Activated T-helper 1 cell treated with anti-CD3 and anti-CD28 coated beads, Interleukin-2, amount 50 U/mL, for 16 hours (primary cell): ENCODE measurements around the gene PHF23.
"Not testable (repeated sequence)": the region's sequence is repeated elsewhere in the genome, so short reads cannot be mapped to it uniquely, and the experiment has no call there.

Experiments
- DNase-seq, 2 donors: peaks; one replicate each; pipeline ENCODE4 v3.0.0-alpha.2; 2020; ENCODE audit warnings: low read depth in 1 of 2, low spot score in 1 of 2

Gene PHF23

DNA sequence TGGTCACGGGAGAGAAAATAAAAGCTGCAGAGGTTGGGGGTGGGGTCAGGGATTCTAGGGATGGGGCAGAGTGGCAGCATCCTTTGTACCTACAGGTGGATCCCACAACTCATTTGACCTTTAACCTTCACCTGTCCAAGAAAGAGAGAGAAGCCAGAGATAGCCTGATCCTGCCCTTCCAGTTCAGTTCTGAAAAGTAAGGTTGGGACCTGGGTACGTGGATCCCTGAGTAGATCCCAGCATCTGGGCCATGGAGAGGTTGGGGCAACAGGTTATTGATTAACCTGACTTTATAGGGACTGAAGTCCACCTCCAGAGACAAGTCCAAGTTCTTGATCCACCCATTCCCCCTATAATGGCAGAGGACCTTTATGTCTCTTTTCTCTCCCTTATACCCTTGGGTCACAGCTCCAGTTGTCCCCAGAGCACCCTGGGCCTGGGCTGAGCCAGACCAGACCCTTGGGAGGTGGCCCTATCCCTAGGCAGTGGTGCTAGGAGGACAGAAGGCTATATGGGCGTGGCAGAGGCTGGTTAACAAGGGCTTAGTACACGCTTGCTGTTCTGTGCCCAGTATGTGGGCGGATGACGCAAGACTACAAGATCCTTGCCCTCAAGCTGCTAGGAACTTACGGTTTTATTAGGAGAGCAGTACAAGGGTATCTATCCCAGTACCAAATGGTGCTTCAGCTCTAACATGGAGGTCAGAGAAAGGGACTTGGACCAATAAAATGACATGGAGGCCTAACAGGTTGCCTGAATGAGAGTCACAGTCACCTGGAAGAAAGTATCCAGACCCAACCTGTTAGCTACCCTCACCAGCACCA lies 19.7 kb upstream of the PHF23 start:
- no peak for DNase-seq

DNA sequence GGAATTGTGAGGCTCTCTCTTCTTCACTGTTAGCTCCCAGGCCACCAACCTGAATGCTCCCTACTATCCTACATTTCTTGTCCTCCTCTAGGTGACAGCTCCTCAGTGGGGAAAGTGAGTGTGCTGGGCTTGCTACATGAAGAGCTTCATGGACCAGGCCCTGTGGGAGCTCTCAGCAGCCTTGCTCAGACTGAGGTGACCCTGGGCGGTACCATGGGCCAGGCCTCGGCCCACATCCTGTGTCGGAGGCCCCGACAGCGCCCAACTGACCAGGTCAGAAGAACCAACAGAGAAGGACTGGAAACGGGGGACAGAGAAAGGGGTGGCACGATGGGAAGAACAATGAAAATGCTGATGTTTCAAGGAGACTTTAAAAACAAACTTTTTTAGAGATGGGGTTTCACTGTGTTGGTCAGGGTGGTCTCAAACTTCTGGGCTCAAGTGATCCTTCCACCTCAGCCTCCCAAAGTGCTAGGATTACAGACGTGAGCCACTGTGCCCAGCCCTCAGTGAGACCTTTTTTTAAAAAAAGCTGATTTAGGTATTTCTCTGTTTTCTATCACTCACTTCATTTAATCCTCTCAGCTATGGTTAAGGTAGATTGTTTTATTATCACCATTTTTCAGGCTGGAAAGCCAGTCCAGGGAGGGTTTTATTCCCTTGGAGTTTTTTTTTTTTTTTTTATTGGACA lies 17.7 kb upstream of the PHF23 start:
- DNase-seq, result no peak

DNA sequence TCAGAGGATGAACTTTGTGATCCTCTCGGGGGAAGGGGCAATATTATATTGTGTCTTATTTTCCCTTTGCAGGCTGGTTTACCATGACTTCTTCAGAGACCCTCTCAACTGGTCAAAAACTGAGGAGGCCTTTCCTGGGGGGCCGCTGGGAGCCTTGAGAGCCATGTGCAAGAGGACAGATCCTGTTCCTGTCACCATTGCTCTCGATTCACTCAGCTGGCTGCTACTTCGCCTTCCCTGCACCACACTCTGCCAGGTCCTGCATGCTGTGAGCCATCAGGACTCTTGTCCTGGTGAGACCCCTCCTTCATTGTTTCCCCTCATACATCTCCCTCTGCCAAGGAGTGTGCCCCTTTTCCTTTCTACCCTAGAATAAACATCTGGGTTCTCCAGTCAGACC lies 15.3 kb upstream of the PHF23 start:
- no peak for DNase-seq

DNA sequence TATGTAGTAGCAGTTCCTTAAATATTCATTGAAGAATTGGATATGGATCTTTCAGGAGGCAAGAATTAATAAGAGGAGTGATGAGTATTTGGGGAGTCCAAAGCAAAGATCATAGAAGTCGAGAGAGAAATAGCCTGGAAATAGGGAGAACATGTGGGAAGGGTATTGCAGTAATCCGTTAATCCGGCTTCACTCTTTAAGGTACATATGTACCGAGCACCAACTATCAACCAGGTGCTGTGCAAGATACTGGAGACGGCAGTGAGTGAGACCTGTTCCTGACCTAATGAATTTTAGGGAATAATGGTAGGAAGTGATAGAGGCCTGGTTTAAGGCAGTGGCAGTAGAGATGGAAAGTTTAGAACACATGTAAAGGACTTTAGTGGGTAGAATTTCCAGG lies 13.8 kb upstream of the PHF23 start:
- no peak for DNase-seq

DNA sequence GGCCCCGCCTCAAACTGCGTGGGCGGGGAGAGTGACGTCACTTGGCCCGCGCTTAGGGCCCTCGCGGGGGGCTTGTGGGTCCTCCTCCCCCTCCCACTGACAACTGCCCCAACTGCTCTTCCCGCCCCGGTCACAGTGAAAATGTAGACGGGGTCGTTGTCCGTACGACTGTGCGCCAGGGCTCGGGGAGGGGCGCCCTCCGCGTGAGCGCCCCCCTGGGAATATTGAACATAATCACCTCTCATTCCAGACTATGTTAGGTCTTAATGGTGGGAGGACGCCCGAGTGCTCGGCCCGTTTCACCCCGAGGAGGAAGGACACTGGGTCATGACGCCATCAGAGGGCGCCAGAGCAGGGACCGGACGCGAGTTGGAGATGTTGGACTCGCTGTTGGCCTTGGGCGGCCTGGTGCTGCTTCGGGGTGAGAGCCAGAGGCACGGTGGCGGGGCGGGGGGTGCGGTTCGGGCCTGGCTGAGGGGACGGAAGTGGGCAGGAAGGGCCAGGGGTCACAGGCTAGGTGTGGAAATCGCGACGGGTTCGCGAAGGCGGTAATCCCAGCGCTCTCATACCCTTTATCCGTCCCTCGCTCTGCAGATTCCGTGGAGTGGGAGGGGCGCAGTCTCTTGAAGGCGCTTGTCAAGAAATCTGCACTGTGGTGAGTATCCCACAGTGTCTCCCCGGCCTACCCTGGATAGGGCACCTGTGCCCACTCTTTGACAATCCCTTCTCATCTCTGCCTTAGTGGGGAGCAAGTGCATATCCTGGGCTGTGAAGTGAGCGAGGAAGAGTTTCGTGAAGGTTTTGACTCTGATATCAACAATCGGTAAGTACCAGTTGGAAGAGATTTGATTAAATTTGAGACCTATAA lies 13.2 kb upstream of the PHF23 start, which contains the start of gene ELP5:
Gene ELP5 (plus strand): TSS at position 40 of the 868 bp plus-strand sequence. CDS start 336 bp downstream, at position 376.
- peak; percentile 70 to 75 for DNase-seq

DNA sequence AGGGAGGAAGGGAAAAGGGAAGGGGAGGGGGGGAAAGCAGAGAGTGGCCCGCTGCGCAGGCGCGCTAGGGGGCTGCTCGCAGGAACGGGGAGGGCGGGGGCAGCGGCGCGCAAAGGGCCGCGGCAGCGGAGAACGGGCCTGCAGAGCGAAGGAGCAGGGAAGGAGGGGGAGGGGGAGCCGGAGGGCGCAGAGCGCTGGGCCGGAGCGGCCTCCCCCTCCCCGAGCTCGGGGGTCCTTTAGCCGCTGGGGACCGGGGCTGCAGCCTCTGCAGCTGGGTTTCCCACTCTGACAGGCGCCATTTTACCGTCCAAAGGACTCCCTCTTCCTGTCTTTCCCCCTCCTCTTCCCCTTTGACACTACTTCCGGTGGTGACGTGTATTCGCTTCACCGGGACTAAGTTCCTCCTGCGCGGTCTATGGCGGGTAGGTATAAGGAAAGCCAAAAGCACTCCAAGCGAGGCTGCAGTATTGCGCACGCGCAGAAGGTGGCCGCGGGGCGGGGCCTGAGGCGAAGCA lies 12.5 kb upstream of the PHF23 start, which contains the start of gene CTDNEP1:
Gene CTDNEP1 (minus strand): TSS at position 74 of the 515 bp plus-strand sequence. CDS start 438 bp downstream, outside the sequence.
- DNase-seq, result peak; percentile 96 to 99

DNA sequence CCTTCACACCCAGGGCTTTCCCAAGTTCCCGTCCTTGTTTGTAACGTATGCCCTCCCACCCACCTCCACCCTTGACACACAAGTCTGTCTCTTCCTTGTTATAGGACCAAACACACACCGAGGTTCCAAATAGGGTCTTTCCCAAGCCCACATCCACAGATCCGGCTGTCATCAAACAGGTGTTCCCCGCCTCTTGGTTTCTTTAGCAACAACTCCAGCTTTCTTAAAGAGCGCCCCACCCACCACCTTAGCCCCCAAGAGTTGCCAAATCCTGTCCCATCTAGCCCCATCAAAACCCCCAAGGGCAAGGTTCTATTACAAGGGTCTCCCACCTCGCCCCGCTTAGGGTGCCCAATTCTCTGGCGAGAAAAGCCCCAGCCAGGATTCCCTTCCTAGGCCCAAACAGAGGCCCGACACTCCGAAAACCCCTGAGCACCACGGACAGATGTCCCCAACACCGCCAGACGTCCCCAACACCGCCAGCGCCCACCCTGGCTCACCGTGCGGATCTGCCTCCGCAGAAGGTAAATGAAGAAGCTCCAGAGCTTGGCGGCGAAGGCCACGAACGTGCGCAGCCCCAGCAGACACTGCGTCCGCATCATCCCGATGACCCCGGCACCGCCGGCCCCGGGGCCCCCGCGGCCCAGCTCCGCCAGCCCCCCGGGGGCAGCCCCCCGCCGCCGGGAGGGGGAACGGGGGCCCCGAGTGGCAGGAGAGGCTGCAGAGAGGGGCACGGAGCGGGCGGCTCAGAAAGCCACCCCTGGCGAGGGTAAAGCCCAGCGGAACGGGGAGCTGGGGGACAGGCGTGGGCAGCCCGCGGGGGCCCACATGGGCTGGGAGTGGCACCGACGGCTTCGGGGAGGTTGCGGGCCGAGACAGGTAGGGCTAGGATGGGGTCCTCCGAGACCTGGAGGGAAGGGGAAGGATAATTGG lies 11.7 kb upstream of the PHF23 start:
- no peak for DNase-seq

DNA sequence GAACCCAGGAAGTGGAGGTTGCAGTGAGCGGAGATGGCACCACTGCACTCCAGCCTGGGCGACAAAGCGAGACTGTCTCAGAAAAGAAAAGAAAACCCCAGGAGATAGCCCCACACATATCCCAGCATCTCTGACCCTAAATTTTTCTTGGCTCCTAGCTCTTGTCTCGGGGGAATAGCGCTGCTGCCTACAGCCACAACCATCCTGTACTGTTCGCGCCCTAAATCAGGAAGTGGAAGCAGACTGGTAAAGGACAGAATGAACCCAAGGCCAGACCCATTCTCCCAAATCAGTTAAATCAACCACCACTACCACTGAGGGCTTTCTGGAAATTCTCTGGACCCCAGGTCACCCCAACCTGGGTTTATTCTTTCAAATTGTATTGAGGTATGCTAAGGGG lies 10.6 kb upstream of the PHF23 start:
- DNase-seq, result no peak

DNA sequence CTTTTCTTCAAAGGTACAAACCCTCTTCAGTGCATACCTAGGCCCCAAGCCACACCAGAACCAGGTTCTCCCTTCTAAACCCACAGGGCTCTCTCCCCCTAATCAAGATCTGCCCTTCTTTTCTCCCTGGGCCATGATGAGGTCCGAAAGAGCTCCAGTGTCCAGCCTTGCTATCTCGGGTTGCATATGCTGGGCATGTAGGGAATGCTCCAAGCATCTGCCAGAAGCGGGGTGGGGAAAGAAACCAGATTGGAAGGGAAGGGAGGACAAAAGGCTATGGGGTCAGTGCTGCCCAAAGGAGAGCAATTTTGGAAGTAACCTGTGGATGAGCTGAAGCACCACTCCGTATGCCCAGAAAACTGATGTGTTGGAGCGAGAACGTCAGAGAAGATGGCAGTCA lies 10.0 kb upstream of the PHF23 start:
- no peak for DNase-seq

DNA sequence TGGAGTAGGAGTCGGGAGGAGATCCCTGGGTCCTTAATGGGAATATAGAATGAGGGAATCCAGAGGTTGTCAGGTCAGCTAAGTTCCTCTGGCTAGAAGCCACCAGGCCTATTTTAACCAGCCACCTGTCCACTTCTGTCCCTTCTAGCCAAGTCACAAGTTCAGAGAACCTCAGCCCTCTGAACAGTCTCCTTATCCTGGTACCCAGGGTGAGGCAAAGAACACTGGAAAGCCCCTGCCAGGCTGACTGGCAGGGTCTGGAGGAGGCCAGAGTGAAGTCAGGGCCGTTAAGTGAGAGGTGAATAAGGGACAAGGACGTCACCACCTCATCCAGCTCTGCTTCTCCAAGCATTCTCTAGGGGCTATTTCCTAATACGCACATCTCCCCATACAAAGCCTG lies 9.5 kb upstream of the PHF23 start:
- no peak for DNase-seq

DNA sequence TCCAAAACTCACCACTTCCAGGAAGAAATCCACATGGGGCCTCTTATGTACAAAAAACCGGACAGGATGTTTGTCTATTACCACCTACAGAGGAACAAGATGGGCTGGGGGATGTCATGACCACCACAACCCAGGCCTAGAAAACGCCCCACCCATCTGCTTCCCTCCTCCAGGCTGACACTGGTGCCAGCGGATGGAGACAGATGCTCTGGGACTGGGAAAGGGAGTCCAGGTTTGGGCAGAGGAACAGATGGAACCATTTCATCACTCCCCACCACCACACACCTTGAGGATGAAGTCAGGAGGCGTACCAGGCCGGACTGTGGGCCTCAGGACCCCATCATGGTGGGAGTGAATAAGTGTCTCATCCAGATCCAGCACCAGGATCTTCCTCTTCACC lies 7.5 kb upstream of the PHF23 start:
- no peak for DNase-seq

DNA sequence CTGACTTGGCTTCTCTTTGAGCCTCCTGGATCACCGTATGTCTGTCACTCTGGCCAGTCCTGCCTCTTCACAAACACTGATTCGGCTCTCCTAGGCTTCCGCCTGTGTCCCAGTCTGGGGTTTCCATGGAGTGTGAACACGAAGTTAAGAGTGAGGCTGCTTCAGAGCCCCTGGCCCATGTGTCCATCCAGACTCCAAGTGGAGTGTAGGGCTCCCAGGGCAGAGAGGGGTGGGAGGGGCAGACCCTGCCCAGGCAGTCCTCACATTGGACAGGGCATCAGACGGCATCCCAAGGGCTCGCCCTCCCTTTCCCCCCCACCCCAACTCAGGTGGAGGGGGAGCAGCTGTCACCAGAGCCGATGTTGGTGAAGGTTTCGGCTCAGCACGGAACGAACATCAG lies 4.6 kb upstream of the PHF23 start:
- not testable (repeated sequence) for DNase-seq

DNA sequence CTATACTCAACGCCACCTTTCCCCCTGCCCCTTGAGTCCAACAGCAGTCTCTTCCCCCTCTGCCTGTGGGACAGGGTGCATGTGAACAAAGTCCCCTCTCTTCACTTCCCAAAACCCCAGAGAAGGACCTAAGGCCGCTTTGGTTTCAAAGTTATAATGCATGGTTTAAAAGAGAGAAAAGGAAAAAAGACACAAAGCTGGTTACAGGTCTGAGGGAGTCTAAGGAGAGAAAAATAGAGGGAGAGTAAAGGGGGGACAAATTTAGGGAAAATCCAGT lies 4.1 kb upstream of the PHF23 start:
- no peak for DNase-seq

DNA sequence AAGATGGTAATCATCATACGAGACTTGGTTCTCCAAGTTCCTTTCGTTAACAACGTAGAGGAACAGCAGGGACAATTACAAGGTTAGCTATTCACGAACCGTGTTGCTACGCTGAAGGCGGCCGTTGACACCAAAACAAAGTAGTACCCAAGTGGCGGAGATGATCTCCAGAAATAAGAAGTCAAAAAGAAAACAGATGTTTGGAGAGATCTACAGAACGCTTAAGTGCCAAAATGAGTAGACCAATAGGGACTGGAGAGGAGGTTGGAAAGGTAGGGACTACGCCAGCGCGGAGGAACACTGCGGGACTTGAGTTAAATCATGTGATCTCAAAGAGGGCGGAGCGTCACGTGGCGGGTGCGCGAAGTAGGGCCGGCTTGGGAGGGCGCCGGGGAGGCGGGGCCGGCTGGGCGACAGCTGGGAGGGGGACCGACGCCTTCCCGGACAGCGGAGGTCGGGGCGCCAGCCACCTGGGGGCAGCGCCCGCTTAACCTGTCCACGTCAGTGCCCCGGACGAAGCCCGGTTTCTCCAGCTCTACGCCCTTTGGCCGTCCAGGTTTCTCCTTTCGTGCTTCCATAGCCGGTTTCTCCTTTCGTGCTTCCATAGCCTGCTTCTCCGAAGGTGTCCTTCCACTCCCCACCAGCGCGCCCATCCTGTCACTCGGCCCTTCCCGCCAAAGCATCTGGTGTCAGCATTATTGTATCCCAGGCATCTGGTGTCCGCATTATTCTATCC lies 3.6 kb upstream of the PHF23 start:
- peak; percentile 87 to 89 for DNase-seq

DNA sequence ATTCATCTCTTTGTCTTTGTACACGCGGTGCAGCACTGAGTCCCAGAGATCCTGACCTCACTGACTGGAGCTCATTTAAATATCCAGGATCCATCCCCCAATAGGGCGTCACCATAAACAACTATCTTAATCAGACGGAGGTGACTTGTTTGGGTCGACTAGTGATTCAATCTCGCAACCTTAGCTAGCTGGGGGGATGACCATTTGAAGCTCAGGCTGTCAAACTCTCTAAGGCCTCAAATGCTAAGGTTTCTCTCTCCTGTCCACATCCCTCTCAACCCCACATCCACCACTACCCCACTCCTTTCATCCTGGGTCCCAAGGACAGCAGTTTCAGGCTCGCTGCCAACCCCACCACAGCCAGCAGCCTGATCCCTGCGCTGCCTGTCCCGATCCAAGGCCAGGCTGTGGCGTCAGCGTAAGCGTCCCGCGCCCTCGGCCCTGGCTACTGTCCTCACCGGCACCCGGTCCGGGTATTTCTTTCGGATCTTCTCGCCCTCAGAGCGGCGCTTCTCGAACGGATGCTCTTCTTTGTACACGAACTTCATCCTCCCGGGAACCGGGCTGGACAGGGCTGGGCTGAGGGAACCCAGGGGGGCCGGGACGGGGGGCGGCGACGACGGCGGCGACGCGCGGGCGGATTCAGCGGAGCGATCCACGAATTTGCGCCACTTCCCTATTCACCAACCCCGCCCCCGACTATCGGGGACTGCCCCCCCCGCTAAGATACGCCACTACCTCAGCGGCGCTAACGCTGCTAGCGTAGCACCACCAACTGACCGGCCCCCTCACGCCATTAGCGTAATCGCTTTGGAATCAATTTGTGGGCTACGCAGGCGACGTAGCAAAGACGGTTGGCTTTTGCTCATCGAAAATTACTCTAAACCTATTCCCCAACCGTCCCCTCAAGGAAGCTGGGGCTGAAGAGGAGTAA lies 2.8 kb upstream of the PHF23 start, which contains the start of gene GABARAP:
Gene GABARAP (minus strand): TSS at position 667 of the 934 bp plus-strand sequence. CDS start 119 bp downstream, at position 548.
- DNase-seq, result peak; percentile 88 to 89

DNA sequence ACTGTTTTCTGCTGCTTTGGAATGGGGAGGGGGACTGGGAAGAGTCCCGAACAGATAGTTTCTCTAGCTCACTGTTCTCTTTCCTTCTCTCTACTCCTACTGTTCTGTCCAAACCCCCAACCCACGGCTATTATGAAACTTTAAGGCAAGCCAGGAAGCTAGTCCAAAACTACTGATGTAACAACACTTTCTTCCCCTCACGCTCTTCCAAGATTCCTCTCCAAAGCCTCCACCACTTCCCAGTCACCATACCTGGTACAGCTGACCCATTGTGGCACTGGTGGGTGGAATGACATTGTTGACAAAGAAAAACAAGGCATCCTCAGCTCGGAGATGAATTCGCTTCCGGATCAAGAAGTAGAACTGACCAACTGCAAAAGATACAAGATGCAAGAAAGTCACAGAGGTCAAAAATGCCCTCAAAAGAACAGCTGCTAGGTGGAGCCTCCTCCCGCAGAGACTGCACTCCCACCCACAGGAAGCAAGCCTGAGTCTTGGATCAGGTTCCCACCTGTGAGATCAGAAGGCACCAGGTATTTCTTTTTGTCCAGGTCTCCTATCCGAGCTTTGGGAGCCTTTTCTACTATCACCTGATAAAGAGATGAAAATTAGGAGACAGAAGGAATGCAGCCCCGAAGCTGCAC lies 2.0 kb upstream of the PHF23 start:
- DNase-seq, result no peak

DNA sequence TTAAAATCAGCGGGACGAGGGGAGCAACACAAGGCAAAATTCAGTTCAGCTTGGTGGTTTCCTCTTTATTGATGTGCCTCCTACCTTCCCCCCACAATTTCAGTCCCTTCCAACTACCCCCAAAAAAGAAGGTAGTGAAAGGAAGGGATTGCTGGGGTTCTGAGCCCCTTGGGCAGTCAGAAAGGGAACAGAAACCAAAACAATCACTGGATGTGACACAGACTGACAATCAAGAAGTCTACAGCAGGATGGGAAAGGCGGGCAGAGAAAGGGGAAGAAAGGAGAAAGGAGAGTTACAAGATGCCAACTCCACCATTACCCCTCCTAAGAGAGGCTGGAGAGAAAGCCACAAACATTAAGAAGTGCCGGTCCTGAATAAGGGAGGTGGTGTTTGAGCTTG lies 1.1 kb upstream of the PHF23 start:
- DNase-seq, result no peak
